Measurements from ENCODE around the gene GALNT17.

DNA sequence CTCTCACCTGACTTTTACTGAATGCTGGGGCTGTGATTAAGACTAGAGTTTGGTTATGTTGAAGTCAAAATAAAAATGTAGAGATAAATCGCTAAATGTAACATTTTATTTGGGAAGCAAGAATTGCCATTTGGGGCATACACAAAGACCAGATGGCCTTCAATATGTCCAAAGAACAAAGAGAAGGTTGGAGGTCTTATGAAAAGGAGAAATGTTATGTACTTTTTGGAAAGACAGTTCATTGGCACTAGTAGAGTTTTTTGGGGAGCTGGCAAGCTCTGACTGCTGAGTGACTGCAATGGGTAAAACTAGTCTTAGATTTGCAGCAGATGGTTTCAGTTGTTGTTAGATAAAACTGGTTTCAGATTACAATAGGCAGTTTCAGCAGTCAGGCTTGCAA lies 35.6 kb upstream of the GALNT17 start:
- TF ChIP-seq TAF1 (IDR thresholded peaks at IDR 0.05; ENCODE audit: borderline replicate concordance, insufficient read depth, low read length) (no peak), REST (IDR thresholded peaks at IDR 0.05; ENCODE audit: insufficient read depth in 1 of 2, low read depth in 2 of 2, low read length in 2 of 2) (no peak), FOXP2 (optimal IDR thresholded peaks at IDR 0.05; ENCODE audit: borderline replicate concordance, extremely low read depth, extremely low read length, insufficient read depth) (no peak)
